ENCODE results near the gene OASL.
"Not testable (repeated sequence)": the region's sequence is repeated elsewhere in the genome, so short reads cannot be mapped to it uniquely, and the experiment has no call there.

- not testable (repeated sequence) for TF ChIP-seq EZH2 (IDR thresholded peaks at IDR 0.05); POLR2AphosphoS5 (IDR thresholded peaks at IDR 0.05; ENCODE audit: borderline replicate concordance, low read depth, low read length); FOXP2 (optimal IDR thresholded peaks at IDR 0.05; ENCODE audit: control extremely low read depth, extremely low read length, insufficient read depth)
Measured at GRCh38 chr12:121047400-121047799, 8.4 kb upstream of the OASL start.
